ENCODE data around the gene PARD3B.

The PARD3B gene

GRCh38 chr2:205296959-205297358, 751.7 kb downstream of the PARD3B start:
- no peak for DNase-seq

- no peak for DNase-seq
These were observed 752.1 kb downstream of the PARD3B start for GRCh38 chr2:205297368-205297767.

GRCh38 chr2:205297846-205298245, 752.6 kb downstream of the PARD3B start:
- no peak for DNase-seq

DNA sequence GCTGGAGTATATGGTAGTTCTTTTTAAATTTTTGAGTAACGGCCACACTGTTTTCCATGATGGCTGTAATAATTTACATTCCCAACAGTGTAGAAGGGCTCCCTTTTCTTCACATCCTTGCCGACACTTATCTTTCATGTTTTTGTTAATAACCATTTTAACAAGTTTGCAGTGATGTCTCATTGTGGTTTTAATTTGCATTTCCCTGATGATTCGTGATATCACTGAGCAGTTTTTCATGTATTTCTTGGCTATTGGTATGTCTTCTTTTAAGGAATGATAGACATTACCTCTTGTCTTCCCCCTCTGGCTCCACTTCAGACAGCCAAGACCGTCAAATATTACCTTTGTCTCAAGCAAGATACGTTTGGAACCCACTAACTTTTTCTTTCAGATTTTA, 765.9 kb downstream of the PARD3B start:
- DNase-seq: no peak

DNA sequence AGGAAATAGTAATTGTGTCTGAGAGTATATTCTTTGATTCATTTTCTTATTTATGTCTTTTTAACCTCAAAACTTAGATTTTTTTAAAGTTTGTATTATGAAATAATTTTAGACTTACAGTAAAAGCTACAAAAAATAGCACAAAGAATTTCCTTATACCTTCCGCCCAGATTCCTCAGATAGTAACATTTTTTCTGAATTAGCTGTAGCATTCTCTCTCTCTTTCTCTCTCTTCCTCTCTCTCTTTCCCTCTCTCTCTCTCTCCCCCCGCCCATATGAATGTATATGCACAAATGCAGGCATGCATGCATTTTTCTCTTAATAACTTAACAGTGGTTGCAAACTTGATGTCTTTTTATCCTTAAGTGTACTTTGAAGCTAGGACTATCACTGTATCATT, 776.0 kb downstream of the PARD3B start:
- DNase-seq: no peak

DNA sequence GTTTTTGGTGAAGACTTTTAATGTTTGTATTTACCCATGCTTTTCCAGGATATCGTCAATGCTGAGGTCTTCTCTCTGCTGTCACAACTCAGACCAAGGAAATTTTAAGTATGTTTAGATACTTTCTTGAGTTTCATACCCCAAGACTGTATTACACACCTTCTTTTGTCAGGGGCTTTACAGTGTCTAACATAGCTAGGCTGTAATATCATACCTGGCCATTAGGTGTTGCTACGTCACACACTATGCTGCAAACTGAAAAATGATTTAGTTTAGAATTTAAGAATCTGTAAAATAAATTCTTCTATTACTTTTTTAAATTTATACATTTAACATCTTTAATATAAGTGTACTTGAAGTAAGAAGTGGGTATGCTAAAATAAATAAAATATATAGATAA, 778.7 kb downstream of the PARD3B start:
- no peak for DNase-seq

DNA sequence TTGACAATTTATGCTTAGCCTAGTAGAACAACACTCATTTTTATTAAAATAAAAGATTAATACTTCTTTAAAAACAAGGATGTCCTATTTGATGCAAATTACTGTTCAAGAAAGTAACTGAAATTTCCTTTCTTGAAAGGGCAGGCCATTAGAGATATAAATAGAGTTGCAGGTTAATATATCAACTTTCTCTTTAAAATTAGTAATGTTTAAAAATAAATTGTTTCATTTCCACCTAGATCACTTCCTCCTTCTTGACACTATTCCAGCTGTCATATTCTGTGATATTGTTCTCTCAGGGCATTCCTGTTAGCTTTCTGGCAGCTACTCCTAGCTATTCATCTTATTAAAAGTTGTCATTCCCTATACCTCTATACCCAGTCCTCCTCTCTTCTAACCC, 779.1 kb downstream of the PARD3B start:
- no peak for DNase-seq

DNA sequence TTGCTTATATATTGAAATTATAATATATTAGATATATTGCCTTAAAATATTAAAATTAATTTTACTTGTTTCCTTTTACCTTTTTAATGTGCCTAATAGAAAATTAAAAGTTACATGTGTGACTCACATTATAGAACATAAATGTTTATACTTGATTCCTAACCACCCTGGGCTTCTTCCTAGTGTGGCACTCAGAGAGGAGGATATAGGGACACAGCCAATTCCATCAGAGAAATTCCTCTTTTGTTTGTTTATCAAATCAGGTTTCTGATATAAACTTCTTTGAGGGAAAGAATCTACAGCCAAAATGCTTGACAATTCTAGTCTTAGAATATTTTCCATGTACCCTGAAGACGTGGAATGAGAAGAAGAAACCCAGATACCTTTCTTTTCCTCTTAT, 788.1 kb downstream of the PARD3B start:
- DNase-seq: no peak

- DNase-seq: no peak
These were observed 792.0 kb downstream of the PARD3B start for GRCh38 chr2:205337274-205337673.

- DNase-seq: no peak
These were observed 792.9 kb downstream of the PARD3B start for GRCh38 chr2:205338156-205338555.

GRCh38 chr2:205343103-205343502, 797.8 kb downstream of the PARD3B start:
- DNase-seq: no peak

- DNase-seq: no peak
These were observed 801.4 kb downstream of the PARD3B start for GRCh38 chr2:205346649-205347048.

DNA sequence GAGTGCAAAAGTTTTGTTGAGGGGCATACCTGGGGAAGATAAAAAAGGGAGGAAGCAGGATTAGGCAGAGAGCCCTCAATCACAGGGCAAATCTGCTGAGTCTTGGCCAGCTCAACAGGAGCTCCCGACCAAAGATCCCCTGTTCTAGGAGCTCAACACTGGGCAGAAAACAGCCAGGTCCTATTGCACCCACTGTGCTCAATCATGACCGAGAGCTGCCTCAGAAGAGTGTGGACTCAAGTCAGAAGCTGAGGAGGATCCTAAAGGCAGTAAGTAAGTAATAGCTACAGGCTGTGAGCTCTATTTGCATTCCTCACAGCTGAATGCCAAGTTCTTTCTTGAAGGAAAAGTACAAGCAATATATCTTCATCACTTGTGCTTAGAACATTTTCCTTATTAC, 802.6 kb downstream of the PARD3B start:
- DNase-seq: no peak

- DNase-seq: no peak
These were observed 806.8 kb downstream of the PARD3B start for GRCh38 chr2:205352094-205352493.

- DNase-seq: no peak
These were observed 807.3 kb downstream of the PARD3B start for GRCh38 chr2:205352593-205352992.

DNA sequence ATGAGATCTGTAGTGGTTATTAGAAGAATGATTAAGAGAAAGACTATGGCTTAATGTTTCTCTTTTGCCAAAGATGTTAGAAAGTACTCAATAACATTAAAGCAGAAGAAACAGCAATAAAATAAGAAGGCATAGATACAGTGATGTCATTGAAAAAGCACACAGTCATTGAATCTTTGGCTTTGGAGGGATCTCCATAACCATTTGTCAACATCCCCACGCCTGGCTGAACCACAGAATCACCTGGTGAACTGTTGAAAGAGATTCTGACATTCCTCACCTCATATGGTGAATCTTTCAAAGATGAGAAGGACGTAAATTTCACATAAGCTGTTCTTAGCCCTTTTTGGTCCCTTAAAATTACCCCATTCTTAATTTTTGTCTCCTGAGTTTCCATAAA, 812.5 kb downstream of the PARD3B start:
- no peak for DNase-seq

DNA sequence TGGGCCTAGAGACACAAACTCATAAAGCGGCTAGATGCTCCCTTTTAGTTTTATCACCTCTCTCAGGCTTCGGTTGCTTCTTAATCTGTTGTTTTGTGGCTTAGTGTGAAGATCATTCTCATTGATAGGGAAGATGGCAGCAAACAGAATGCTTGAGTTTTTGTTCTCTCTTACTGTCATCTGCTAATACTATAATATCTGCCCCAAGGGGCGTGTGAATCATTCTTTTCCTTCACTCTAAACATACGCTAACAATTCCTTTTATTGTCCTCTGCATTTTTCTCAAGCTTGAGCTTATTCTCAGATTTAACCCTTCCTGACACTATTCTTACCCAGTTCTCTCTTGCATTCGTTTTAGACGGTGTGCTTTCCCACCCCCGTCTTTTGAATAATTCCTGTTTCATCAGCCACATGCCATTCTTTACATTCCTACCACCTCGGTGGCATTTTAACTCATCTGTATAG, 813.1 kb downstream of the PARD3B start:
- no peak for DNase-seq

GRCh38 chr2:205361272-205361671, 816.0 kb downstream of the PARD3B start:
- no peak for DNase-seq

GRCh38 chr2:205361970-205362369, 816.7 kb downstream of the PARD3B start:
- no peak for DNase-seq

GRCh38 chr2:205364261-205364660, 819.0 kb downstream of the PARD3B start:
- DNase-seq: no peak

GRCh38 chr2:205366336-205367060, 821.2 kb downstream of the PARD3B start:
- no peak for DNase-seq

- no peak for DNase-seq
These were observed 822.2 kb downstream of the PARD3B start for GRCh38 chr2:205367331-205367935.

DNA sequence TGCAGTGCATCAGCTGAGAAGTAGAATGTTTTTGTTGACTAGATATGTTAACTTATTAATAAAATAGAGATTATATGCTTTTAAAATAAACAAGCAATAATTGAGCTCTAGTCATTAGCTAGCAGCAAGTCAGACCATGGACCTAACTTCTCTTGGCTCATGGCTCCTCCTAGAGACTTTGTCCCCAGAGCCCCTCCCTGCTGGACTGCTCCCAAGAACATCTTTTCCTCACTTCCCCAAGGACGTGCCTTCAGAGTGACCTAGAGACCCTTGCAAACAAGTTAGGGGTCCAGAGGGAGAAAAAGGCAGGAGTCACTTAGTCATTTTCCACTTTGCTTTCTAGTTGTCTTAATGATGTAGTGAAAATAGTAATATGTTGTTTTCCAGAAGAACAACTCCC, 824.5 kb downstream of the PARD3B start:
- no peak for DNase-seq

GRCh38 chr2:205370726-205371125, 825.5 kb downstream of the PARD3B start:
- no peak for DNase-seq

DNA sequence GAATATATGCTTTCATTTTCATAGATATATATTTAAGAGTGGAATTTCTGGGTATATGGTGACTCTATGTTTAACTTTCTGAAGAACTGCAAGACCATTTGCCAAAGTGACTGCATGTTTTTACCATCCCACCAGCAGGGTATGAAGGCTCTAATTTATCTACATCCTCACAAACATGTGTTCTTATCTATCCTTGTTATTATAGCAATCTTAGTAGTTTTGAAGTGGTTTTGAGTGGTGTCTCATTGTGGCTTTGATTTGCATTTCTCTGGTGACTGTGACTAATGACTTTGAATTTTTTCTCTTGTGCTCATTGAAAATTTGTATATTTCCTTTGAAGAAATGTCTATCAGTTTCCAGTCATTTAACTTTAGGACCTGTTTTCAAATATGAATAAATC, 826.9 kb downstream of the PARD3B start:
- DNase-seq: no peak
